ENCODE data around the gene SHC3. TPM values are rescaled to one million over a fixed set of nuclear protein-coding genes. Genes with fewer than 3 reads are reported as not detected.

SHC3 gene
- total RNA-seq, 1 donor from 2014 or later = 5.1 TPM

DNA sequence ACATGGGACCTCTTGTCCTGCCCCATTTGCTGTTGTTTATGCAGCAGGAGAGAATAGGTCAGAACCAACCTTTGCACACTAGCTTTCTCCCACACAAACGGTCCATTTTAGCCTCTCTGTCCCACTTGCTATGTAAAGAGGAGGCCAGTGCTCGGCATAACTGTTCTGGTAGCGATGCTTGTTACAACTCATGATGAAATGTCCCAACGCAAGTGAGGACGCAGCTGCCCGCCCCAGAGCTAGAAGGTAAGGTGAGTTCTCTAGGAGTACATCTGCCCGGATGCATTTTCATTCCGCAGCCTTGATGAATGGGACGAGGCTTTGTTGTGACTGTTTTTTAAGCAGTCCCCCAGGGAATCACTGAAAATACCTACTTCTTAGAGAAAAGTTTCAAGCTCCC is 173.3 kb downstream of the SHC3 start:
- TF ChIP-seq, protein P1, sequence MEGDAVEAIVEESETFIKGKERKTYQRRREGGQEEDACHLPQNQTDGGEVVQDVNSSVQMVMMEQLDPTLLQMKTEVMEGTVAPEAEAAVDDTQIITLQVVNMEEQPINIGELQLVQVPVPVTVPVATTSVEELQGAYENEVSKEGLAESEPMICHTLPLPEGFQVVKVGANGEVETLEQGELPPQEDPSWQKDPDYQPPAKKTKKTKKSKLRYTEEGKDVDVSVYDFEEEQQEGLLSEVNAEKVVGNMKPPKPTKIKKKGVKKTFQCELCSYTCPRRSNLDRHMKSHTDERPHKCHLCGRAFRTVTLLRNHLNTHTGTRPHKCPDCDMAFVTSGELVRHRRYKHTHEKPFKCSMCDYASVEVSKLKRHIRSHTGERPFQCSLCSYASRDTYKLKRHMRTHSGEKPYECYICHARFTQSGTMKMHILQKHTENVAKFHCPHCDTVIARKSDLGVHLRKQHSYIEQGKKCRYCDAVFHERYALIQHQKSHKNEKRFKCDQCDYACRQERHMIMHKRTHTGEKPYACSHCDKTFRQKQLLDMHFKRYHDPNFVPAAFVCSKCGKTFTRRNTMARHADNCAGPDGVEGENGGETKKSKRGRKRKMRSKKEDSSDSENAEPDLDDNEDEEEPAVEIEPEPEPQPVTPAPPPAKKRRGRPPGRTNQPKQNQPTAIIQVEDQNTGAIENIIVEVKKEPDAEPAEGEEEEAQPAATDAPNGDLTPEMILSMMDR (conservative IDR thresholded peaks at IDR 0.05; ENCODE audit: low read depth, low read length) = no peak
- no peak for DNase-seq (ENCODE audit: low read depth)
- no peak overlapping the region for H3K4me3 ChIP-seq (ENCODE audit: low read depth, low read length)

DNA sequence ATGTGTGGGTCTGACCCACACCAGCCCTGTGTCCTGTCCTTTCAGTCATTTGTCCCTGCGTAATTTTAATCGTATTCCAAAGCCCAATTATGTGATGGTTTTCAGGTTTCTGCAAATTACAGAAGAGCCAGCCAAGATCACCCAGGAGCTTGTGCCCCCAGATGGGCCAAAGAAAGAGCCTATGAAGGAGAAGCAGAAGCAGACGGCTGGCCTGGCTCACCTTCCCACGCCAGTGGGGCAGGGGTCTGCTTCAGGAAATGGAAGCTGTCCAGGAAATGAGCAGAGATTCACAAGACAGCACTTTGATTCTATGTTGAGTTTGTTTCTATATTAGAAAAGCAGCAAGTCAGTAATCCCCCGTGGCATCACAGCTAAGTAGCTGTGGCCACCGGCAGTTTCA is 175.6 kb downstream of the SHC3 start:
- TF ChIP-seq, protein P1 (conservative IDR thresholded peaks at IDR 0.05; ENCODE audit: low read depth, low read length) = no peak
- DNase-seq (ENCODE audit: low read depth) = no peak

DNA sequence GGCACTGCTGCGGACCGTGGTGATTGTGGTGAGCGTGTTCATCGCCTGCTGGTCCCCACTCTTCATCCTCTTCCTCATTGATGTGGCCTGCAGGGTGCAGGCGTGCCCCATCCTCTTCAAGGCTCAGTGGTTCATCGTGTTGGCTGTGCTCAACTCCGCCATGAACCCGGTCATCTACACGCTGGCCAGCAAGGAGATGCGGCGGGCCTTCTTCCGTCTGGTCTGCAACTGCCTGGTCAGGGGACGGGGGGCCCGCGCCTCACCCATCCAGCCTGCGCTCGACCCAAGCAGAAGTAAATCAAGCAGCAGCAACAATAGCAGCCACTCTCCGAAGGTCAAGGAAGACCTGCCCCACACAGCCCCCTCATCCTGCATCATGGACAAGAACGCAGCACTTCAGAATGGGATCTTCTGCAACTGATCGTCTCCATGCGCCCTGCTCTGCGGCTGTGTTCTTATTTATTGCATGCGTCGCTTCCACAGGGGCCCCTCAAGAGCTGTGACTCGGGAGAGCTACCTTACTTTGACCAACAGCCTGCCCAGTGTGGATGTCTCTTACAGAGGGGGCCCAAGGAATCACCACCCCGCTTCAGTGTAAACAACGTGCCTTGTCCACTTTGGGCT is 176.6 kb downstream of the SHC3 start:
- no peak overlapping the region for H3K4me3 ChIP-seq (ENCODE audit: low read depth, low read length)
- TF ChIP-seq, protein P1 (conservative IDR thresholded peaks at IDR 0.05; ENCODE audit: low read depth, low read length) = no peak
- DNase-seq (ENCODE audit: low read depth) = no peak

More for the DNA sequence above, 175.6 kb downstream of the SHC3 start:
- H3K4me3 ChIP-seq (ENCODE audit: low read depth, low read length) = no peak overlapping the region

DNA sequence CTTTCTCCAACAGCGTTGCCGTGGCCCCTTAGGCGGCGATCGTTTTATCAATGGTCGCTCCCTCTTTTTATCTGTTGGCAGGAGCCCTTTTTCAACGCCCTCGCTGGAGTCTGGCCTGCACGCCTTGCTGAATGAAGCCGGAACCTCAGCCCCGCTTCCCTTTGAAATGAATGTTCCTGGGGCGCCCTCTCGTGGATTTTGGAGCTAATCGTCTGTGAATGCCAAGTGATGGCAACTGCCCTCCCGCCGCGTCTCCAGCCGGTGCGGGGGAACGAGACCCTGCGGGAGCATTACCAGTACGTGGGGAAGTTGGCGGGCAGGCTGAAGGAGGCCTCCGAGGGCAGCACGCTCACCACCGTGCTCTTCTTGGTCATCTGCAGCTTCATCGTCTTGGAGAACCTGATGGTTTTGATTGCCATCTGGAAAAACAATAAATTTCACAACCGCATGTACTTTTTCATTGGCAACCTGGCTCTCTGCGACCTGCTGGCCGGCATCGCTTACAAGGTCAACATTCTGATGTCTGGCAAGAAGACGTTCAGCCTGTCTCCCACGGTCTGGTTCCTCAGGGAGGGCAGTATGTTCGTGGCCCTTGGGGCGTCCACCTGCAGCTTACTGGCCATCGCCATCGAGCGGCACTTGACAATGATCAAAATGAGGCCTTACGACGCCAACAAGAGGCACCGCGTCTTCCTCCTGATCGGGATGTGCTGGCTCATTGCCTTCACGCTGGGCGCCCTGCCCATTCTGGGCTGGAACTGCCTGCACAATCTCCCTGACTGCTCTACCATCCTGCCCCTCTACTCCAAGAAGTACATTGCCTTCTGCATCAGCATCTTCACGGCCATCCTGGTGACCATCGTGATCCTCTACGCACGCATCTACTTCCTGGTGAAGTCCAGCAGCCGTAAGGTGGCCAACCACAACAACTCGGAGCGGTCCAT is 177.4 kb downstream of the SHC3 start:
- peak; percentile 20 for DNase-seq (ENCODE audit: low read depth)
- peak overlapping the region; percentile 31 for H3K4me3 ChIP-seq (ENCODE audit: low read depth, low read length)
- TF ChIP-seq, protein P1 (conservative IDR thresholded peaks at IDR 0.05; ENCODE audit: low read depth, low read length) = peak; percentile 77

DNA sequence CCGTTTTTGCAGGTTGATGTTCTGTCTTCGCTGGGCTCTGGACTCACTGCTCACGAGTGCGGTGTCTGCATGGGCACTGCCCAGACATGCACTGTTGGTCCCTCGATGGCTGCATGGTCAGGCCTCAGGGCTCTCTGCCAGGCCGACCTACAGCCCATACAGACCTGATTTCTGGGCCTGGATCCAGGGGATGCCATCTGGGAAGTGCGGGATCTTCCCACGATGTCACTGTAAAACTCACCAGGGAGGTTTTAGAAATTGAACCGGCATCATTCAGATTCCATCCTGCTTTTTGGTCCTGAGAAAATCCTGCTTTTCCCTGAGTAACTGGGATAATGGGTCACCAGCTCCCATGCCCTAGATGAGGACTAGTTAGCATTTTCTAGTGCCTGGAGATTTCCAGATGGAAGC is 178.2 kb downstream of the SHC3 start:
- TF ChIP-seq, protein P1 (conservative IDR thresholded peaks at IDR 0.05; ENCODE audit: low read depth, low read length) = no peak
- DNase-seq (ENCODE audit: low read depth) = no peak
- H3K4me3 ChIP-seq (ENCODE audit: low read depth, low read length) = no peak overlapping the region

DNA sequence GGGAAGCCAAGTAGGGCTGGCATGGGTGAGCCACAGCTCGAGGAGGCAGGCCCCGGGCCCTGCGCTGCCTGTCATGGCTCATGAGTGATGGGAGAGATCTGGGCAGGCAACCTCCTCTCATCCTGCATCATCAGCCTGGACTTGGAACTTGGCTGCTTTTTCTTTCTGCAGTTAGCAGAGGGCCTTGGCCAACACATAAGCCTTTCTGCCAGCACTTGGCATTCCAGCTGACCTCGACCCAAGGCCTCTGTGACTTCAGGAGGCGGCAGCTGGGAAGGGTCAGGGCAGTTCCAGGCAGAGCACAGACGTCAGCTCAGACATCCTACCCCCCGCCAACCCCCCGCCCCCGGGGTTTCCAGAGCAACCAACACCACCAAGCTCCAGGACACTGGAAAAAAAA is 179.7 kb downstream of the SHC3 start:
- no peak for DNase-seq (ENCODE audit: low read depth)
- H3K4me3 ChIP-seq (ENCODE audit: low read depth, low read length) = no peak overlapping the region
- TF ChIP-seq, protein P1 (conservative IDR thresholded peaks at IDR 0.05; ENCODE audit: low read depth, low read length) = no peak
